Endothelial cell of hepatic sinusoid (primary cell): ENCODE results near the gene CADM2.

Source experiments
- in situ Hi-C: cut with HindIII; loops from 2 replicates; pipeline ENCODE4 v1.10.0; 2017; ENCODE audit warnings: low sequenced_read_pairs

CADM2 gene

DNA sequence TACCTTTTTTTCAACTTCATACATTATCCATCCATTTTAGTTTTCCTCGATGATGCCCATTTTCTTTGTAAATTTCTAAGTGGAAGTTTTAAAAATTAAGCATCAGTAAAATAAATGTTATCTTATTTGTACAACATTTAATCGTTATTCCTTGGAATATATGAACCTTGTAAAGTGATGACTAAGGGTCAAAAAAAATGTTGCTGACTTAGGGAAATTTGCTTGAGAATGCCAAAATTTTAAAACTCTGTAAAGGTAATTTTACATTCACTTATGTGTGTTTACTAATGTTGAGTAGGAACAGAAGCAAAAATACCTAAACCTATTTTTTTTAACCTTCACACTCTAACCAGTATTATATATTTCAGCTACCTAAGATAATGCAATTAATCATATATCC, 1115.0 kb downstream of the CADM2 start:
- in situ Hi-C loops = no loop called here

DNA sequence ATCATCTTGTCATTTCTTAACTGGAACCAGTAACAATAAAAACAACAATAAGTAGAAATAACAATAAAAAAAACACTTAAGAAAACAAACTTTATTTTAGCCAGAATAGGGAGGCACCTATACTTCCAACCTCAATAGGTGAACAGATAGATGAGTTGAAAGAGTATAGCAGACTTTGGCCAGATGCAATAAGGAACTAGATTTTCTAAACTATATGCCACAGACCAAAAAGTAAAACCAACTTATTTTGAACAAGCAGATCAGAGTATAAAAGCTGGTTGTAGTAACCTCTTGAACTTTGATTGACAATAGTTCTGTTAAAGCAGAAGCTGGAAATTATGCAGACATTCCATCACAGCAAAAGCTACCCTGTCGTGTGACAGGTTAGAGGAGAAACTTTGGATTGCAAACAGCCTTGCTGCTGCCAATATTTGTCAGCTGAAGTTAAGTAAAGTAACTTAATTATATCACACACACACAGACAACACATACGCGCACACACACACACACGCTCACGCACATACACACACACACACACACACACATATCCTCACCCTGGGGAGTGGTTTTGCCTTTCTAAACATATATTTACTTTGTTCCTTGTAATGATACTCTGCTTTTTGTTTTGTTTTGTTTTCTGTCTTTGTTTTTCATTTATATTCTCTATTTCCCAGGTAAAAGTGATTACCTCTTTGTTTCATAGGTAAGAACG, 1128.5 kb downstream of the CADM2 start:
- in situ Hi-C loops = no loop called here

DNA sequence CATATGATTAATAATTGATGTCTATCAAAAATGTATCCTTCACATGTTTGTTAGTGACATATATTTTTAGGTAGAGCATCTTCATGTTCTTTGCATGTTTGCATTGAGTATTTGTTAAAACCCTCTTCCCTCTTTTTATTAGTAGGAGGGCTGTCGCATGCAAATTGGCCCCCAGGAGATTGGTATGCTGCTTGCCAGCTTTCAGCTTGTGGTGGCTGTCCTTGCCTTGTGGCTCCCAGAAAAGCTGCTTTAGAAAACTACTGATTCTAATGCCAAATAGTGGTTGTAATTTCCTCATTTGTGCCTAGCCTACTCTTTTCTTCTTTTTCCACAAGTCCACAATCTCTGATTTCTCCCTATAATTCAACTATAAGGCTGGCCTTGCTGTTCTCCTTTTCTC, 1145.4 kb downstream of the CADM2 start:
- in situ Hi-C loops = no loop called here

DNA sequence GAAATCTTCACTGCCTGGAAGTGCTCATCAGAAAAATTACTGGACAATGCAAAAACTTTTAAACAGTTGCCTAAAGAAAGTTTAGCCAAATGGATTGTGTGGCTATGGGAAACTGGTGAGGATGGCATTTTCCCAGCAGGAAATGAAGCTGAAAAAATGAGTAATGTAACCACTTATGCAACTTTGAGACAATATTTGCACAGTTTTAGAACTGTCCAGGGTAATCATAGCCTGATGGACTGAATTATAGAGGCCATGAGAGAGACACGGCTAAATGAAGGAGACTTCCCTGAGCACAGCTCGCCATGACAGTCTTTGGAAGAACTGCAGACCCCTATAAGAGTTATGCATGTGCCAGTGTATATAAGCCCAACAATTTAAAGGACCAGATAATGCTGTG, 1150.6 kb downstream of the CADM2 start:
- in situ Hi-C loops = no loop called here
